H1 (cell line): Measurements from ENCODE around the gene IKZF5.

Source experiments
- CBX8 ChIP-seq: fragments of 300-800, 300-1000 bp; sonication (generic); IDR thresholded peaks from 2 replicates; pipeline ENCODE4 v1.7.1; 2016; ENCODE audit warnings: low read depth, low read length, borderline replicate concordance
- CTBP2 ChIP-seq: IDR thresholded peaks from 2 replicates; pipeline ENCODE4 v1.7.0; 2011; ENCODE audit warnings: borderline replicate concordance, mild to moderate bottlenecking, moderate library complexity, mixed read lengths, low read length; ENCODE audit not compliant: insufficient read depth, insufficient read length
- EZH2 ChIP-seq: fragments of 200-600 bp; sonication (generic); IDR thresholded peaks from 2 replicates; pipeline ENCODE4 v1.7.1; 2012; ENCODE audit warnings: low read depth, mild to moderate bottlenecking, moderate library complexity, low read length, inconsistent platforms; ENCODE audit not compliant: severe bottlenecking
- JUN ChIP-seq: IDR thresholded peaks from 2 replicates; pipeline ENCODE4 v1.6.1; 2011; ENCODE audit warnings: low read depth, mild to moderate bottlenecking, improper control_type of control experiment, low read length
- POLR2A ChIP-seq, 2 experiments: IDR thresholded peaks; 1 replicate in 1 of 2; 2 replicates in 1 of 2; pipeline ENCODE4 v1.6.1; 2011; ENCODE audit warnings: low read depth in 2 of 2, low read length in 2 of 2, mild to moderate bottlenecking in 2 of 2; ENCODE audit errors: control extremely low read depth in 1 of 2
- POLR2AphosphoS5 ChIP-seq: IDR thresholded peaks from 2 replicates; pipeline ENCODE4 v1.6.1; 2011; ENCODE audit warnings: low read depth, low read length
- SIN3A ChIP-seq, 2 experiments: IDR thresholded peaks in 1 of 2; conservative IDR thresholded peaks in 1 of 2; 2 replicates each; pipeline ENCODE4 v1.6.1; 2011 to 2012; ENCODE audit warnings: low read length in 2 of 2, improper control_type of control experiment in 1 of 2, low read depth in 1 of 2, mild to moderate bottlenecking in 1 of 2
- TBP ChIP-seq: IDR thresholded peaks from 2 replicates; pipeline ENCODE4 v1.6.1; 2011; ENCODE audit warnings: low read depth, low read length, improper control_type of control experiment
- TF ChIP-seq, protein P1 (sequence below): IDR thresholded peaks from 2 replicates; pipeline ENCODE4 v1.6.1; 2012; ENCODE audit warnings: inconsistent platforms
- TF ChIP-seq, protein P2 (sequence below), 3 experiments: IDR thresholded peaks; 1 replicate in 2 of 3; 2 replicates in 1 of 3; pipeline versions ENCODE4 v1.5.1 to v1.6.1; 2011; ENCODE audit warnings: low read length in 3 of 3, mild to moderate bottlenecking in 3 of 3, inconsistent platforms in 2 of 3, low read depth in 1 of 3, moderate library complexity in 1 of 3; ENCODE audit not compliant: insufficient read depth in 1 of 3; ENCODE audit errors: control extremely low read depth in 1 of 3
- TF ChIP-seq, protein P3 (sequence below): IDR thresholded peaks from 2 replicates; pipeline ENCODE4 v1.6.1; 2011; ENCODE audit warnings: low read depth, mild to moderate bottlenecking, low read length; ENCODE audit not compliant: insufficient read depth

DNA sequence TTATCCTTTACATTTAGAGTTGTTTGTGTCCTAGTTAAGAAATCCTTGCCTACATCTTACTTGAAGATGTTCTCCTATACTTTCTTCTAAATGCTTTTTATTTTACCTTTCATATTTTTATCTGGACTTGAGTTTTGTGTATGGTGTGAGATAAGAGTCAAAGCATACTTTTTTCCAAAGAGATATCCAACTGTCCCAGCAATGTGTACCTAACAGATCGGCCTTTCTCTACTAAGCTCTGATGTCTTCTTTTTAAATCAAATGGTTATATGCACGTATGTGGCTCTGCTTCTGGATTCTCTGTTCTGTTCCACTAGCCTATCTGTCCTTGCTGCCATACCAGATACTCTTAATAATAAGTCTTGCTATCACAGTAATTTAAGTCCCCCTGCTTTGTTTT is 7.2 kb downstream of the IKZF5 start:
- TF ChIP-seq, protein P1, sequence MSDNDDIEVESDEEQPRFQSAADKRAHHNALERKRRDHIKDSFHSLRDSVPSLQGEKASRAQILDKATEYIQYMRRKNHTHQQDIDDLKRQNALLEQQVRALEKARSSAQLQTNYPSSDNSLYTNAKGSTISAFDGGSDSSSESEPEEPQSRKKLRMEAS: no peak
- TF ChIP-seq CBX8: no peak
- TF ChIP-seq, protein P2, sequence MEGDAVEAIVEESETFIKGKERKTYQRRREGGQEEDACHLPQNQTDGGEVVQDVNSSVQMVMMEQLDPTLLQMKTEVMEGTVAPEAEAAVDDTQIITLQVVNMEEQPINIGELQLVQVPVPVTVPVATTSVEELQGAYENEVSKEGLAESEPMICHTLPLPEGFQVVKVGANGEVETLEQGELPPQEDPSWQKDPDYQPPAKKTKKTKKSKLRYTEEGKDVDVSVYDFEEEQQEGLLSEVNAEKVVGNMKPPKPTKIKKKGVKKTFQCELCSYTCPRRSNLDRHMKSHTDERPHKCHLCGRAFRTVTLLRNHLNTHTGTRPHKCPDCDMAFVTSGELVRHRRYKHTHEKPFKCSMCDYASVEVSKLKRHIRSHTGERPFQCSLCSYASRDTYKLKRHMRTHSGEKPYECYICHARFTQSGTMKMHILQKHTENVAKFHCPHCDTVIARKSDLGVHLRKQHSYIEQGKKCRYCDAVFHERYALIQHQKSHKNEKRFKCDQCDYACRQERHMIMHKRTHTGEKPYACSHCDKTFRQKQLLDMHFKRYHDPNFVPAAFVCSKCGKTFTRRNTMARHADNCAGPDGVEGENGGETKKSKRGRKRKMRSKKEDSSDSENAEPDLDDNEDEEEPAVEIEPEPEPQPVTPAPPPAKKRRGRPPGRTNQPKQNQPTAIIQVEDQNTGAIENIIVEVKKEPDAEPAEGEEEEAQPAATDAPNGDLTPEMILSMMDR (IDR thresholded peaks at IDR 0.05; ENCODE audit: control extremely low read depth in 1 of 3, insufficient read depth in 1 of 3, low read depth in 1 of 3, low read length in 3 of 3): no peak
- no peak for TF ChIP-seq EZH2
- TF ChIP-seq TBP: no peak
- TF ChIP-seq SIN3A (conservative IDR thresholded peaks at IDR 0.05 in 1 of 2, IDR thresholded peaks at IDR 0.05 in 1 of 2; ENCODE audit: low read depth in 1 of 2, low read length in 2 of 2): no peak
- TF ChIP-seq POLR2A (IDR thresholded peaks at IDR 0.05; ENCODE audit: control extremely low read depth in 1 of 2, low read depth in 2 of 2, low read length in 2 of 2): no peak
- TF ChIP-seq POLR2AphosphoS5: no peak
- TF ChIP-seq JUN: no peak
- TF ChIP-seq, protein P3, sequence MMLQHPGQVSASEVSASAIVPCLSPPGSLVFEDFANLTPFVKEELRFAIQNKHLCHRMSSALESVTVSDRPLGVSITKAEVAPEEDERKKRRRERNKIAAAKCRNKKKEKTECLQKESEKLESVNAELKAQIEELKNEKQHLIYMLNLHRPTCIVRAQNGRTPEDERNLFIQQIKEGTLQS: no peak
- no peak for TF ChIP-seq CTBP2
